GM23248 (cell line): ENCODE measurements around the gene CD248.

ENCODE experiments used
- EZH2 ChIP-seq: fragments of 200-600 bp; sonication (generic); IDR thresholded peaks from 2 replicates; pipeline ENCODE4 v1.6.1; 2018; ENCODE audit warnings: antibody characterized with exemption, mild to moderate bottlenecking; ENCODE audit not compliant: insufficient read depth, poor library complexity, severe bottlenecking
- EZH2phosphoT487 ChIP-seq: fragments of 200-600 bp; sonication (generic); IDR thresholded peaks from 2 replicates; pipeline ENCODE4 v1.6.1; 2018; ENCODE audit warnings: antibody characterized with exemption, moderate library complexity, mild to moderate bottlenecking, low read depth; ENCODE audit not compliant: insufficient read depth

DNA sequence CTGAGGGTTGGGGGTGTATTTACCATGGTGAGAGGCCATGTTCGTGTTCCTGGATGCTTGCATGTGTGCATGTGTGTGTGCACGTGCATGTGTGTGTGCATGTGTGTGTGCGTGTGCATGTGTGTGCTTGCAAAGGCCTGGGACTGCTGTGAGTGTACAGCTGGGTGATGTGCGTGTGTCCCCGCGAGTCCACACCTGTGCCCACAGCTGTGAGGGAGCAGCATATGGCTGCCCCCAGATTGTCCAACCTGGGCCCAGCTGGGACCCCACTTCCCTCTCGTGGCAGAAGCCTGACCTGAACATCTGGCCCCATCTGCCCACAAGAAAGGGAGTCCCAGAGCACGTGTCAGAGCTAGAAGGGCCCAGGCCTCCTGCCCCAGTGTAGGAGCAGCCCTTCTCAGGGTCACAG is 8.4 kb upstream of the CD248 start:
- TF ChIP-seq EZH2phosphoT487 (no peak), EZH2 (no peak)
